ENCODE measurements around the gene USH2A.

USH2A gene

GRCh38 chr1:215833941-215834729 lies 589.1 kb downstream of the USH2A start:
- TF ChIP-seq CTCF (IDR thresholded peaks at IDR 0.05; ENCODE audit: low read depth, low read length, missing control alignments), result no peak
- H3K4me3 ChIP-seq (replicated peaks; ENCODE audit: low read depth, low read length), result no peak overlapping the region
- no peak for DNase-seq (ENCODE audit: extremely low read depth, low read depth)

DNA sequence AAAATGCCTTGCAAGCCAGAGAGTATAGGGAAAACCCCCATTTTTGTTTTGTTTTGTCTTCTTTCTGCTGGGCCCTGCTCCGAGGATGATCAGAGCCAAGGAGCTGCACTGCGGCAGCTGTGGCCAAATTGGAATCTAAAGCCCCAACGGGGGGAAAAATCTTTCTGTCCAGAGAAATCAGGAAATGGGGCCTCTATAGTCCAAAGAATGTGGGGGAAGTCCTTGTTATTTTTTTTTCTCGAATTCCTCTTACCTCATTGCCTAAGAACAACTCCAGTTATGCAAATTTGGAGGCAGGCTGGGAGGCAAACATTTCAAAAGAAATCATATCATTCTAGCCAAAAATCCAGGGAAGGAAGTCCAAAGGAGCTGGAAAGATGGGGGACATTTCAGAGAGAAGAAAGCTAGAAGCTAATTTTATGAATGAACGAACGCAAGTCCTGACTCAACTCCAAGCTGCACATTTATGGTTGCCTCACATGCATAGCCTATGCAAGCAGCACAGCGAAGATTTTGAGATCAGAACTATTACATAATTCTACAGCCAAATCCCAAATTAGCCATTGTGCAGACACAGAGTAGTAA lies 592.9 kb downstream of the USH2A start:
- H3K4me3 ChIP-seq (replicated peaks; ENCODE audit: low read depth, low read length), result no peak overlapping the region
- no peak for DNase-seq (ENCODE audit: extremely low read depth, low read depth)
- no peak for TF ChIP-seq CTCF (IDR thresholded peaks at IDR 0.05; ENCODE audit: low read depth, low read length, missing control alignments)

- DNase-seq (ENCODE audit: extremely low read depth, low read depth), result no peak
- TF ChIP-seq CTCF (IDR thresholded peaks at IDR 0.05; ENCODE audit: low read depth, low read length, missing control alignments), result no peak
- no peak overlapping the region for H3K4me3 ChIP-seq (replicated peaks; ENCODE audit: low read depth, low read length)
Measured at GRCh38 chr1:215825056-215825455, 598.2 kb downstream of the USH2A start.

DNA sequence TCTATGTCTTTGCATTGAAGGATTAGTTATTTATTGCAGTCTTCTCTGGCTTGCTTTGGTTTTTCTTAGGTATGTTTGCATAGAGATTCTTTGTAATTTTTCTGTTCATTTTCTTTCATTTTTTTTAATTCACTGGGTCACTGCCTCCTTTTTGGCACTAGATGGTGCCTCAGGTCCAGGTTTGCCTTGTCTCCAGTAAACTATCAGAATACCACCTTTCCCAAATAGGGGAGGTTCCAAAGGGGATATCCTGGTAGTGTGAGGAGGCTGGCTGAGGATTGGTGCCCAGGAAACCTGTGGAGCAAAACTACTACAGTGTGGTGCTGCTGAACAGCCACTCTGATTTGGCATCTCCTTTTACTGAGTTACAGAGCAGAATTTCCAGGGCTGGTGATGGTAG lies 599.0 kb downstream of the USH2A start:
- peak; percentile 42 for TF ChIP-seq CTCF (IDR thresholded peaks at IDR 0.05; ENCODE audit: low read depth, low read length, missing control alignments)
- DNase-seq (ENCODE audit: extremely low read depth, low read depth), result no peak

DNA sequence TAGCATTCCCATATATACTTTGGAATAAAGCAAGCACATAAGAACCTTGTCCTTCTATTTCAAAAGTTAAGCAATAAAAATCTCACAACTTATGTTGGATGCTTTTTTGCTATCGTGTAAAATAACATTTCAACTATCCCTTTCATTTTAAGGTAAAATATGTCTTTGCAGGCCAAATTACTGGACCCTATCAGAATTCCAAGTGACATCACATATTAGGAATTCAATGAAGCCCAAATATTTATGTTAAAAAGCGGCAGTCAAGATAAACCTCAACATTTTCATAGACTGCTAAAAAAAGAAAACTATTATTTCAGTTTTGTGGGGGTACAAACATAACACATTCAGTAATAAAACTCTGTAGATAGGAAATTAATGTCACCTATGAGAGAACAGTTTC lies 604.1 kb downstream of the USH2A start:
- H3K4me3 ChIP-seq (replicated peaks; ENCODE audit: low read depth, low read length), result no peak overlapping the region
- TF ChIP-seq CTCF (IDR thresholded peaks at IDR 0.05; ENCODE audit: low read depth, low read length, missing control alignments), result no peak
- no peak for DNase-seq (ENCODE audit: extremely low read depth, low read depth)

More for the DNA sequence above, 599.0 kb downstream of the USH2A start:
- H3K4me3 ChIP-seq (replicated peaks; ENCODE audit: low read depth, low read length), result no peak overlapping the region

DNA sequence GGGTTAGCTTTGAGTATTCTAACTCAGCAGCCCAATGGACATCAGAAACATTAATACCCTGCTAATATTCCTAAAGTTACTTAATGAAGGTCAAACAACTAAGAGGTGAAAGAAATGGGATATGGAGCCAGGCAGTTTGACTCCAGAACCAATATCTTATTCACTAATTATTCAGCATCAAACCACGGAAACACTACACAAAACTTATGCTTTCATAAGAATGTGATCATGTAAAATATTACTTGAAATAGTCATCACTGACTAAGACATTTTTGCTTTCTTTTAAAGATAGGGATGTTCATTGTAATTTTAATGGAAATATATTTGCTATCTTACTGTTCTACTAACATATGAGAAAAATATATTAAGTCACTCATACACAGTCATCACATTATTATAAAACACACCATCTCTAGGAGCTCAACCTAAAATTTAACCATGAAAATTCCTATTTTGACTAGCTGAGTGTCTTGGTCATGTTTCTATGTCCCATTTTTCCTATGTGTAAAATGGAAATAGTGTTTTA lies 615.3 kb downstream of the USH2A start:
- H3K4me3 ChIP-seq (replicated peaks; ENCODE audit: low read depth, low read length), result no peak overlapping the region
- no peak for DNase-seq (ENCODE audit: extremely low read depth, low read depth)
- no peak for TF ChIP-seq CTCF (IDR thresholded peaks at IDR 0.05; ENCODE audit: low read depth, low read length, missing control alignments)
